A549 (cell line): Measurements from ENCODE around the gene ATP11A. TPM values are rescaled to one million over a fixed set of nuclear protein-coding genes. Genes with fewer than 3 reads are reported as not detected.

Experiments
- ATAC-seq, 2 experiments: fragments of 200-7000 bp in 1 of 2; fragments of >200 bp in 1 of 2; cut with Nextera tagmentation in 1 of 2; cut with Tn5 transposase in 1 of 2; 3 replicates each; pipeline versions ENCODE4 v1.8.0 to v1.9.1; 2018 to 2020; ENCODE audit warnings: mild to moderate bottlenecking in 1 of 2, moderate library complexity in 1 of 2
- CTCF ChIA-PET: fragments of 300-600 bp; sonication (Branson Sonifier 250); formaldehyde crosslinking; extraction: SDS; loops from one replicate; lab custom pipeline; 2021; ENCODE audit warnings: antibody characterized with exemption, inconsistent platforms; lab: Yijun Ruan, JAX
- POLR2A ChIA-PET: fragments of 350-600 bp; formaldehyde crosslinking; extraction: SDS; loops from one replicate; lab custom pipeline; 2021; ENCODE audit warnings: antibody characterized with exemption, inconsistent platforms; lab: Yijun Ruan, JAX
- DNase-seq, 2 experiments: peaks; one replicate each; pipeline versions ENCODE4 v3.0.0 to v3.0.0-alpha.2; 2011 to 2016; ENCODE audit warnings: low read depth in 1 of 2, low spot score in 1 of 2
- FAIRE-seq: peaks from 2 replicates; lab custom pipeline; 2011; peaks lifted over from hg19 to GRCh38; lab: Jason Lieb, UNC
- H3K27ac ChIP-seq, 2 experiments: fragments of >200 bp; sonication (Bioruptor Twin); formaldehyde crosslinking; 3 replicates each; pipeline ENCODE4 v1.5.1; 2016 to 2017
- H3K4me1 ChIP-seq: fragments of >200 bp; sonication (Bioruptor Twin); formaldehyde crosslinking; 3 replicates; pipeline ENCODE4 v1.6.1; 2016
- H3K4me2 ChIP-seq: fragments of >200 bp; sonication (Bioruptor Twin); formaldehyde crosslinking; 3 replicates; pipeline ENCODE4 v1.6.1; 2016
- H3K4me3 ChIP-seq: fragments of >200 bp; sonication (Bioruptor Twin); formaldehyde crosslinking; 3 replicates; pipeline ENCODE4 v1.5.1; 2016
- H3K9me3 ChIP-seq: fragments of >200 bp; sonication (Bioruptor Twin); formaldehyde crosslinking; 3 replicates; pipeline ENCODE4 v1.6.1; 2016
- BHLHE40 ChIP-seq: IDR thresholded peaks from 2 replicates; pipeline ENCODE4 v1.6.1; 2012; ENCODE audit warnings: low read depth, low read length, inconsistent platforms
- CBX8 ChIP-seq: fragments of 200-600 bp; sonication (generic); IDR thresholded peaks from 2 replicates; pipeline ENCODE4 v1.6.1; 2016
- CEBPB ChIP-seq, 2 experiments: fragments of >200 bp in 1 of 2; sonication (Bioruptor Twin) in 1 of 2; formaldehyde crosslinking in 1 of 2; IDR thresholded peaks; 2 replicates each; pipeline ENCODE4 v1.6.1; 2012 to 2016
- CHD4 ChIP-seq: fragments of 200-600 bp; sonication (generic); IDR thresholded peaks from 2 replicates; pipeline ENCODE4 v1.6.1; 2016; ENCODE audit warnings: antibody characterized with exemption, mild to moderate bottlenecking, borderline replicate concordance
- EHF ChIP-seq: fragments of 250-450 bp; sonication (Bioruptor Pico); IDR thresholded peaks from 2 replicates; pipeline ENCODE4 v1.5.0; 2020; ENCODE audit warnings: mild to moderate bottlenecking
- EP300 ChIP-seq, 2 experiments: fragments of >200 bp; sonication (Bioruptor Twin); formaldehyde crosslinking; IDR thresholded peaks; 2 replicates in 1 of 2; 3 replicates in 1 of 2; pipeline ENCODE4 v1.6.1; 2016 to 2017
- ESRRA ChIP-seq: fragments of 150-350 bp; IDR thresholded peaks from 2 replicates; pipeline ENCODE4 v1.6.1; 2014; ENCODE audit warnings: mild to moderate bottlenecking, low read length, borderline replicate concordance
- FOXS1 ChIP-seq: fragments of 250-450 bp; sonication (Bioruptor Pico); IDR thresholded peaks from 2 replicates; pipeline ENCODE4 v1.5.0; 2020; ENCODE audit warnings: mild to moderate bottlenecking, moderate library complexity
- HDAC2 ChIP-seq: fragments of 200-600 bp; sonication (generic); IDR thresholded peaks from 2 replicates; pipeline ENCODE4 v1.6.1; 2016
- HOXB13 ChIP-seq: fragments of 250-450 bp; sonication (Bioruptor Pico); IDR thresholded peaks from 2 replicates; pipeline ENCODE4 v1.5.0; 2020; ENCODE audit warnings: low read depth, mild to moderate bottlenecking, moderate library complexity
- KDM5A ChIP-seq: fragments of 200-600 bp; sonication (generic); IDR thresholded peaks from 2 replicates; pipeline ENCODE4 v1.6.1; 2016; ENCODE audit warnings: antibody characterized with exemption, mild to moderate bottlenecking
- MAFK ChIP-seq: fragments of 450-650 bp; IDR thresholded peaks from 2 replicates; pipeline ENCODE4 v1.6.1; 2014; ENCODE audit not compliant: partially characterized antibody
- MAZ ChIP-seq: fragments of 150-350 bp; IDR thresholded peaks from 2 replicates; pipeline ENCODE4 v1.6.1; 2014; ENCODE audit warnings: antibody characterized with exemption, low read depth, low read length, borderline replicate concordance
- MYC ChIP-seq: IDR thresholded peaks from 2 replicates; pipeline ENCODE4 v1.6.1; 2012; ENCODE audit warnings: mild to moderate bottlenecking, inconsistent platforms, low read length, improper control_type of control experiment, borderline replicate concordance
- NPAS2 ChIP-seq: fragments of 250-450 bp; sonication (Bioruptor Pico); IDR thresholded peaks from 2 replicates; pipeline ENCODE4 v1.8.0; 2022; ENCODE audit warnings: mild to moderate bottlenecking, moderate library complexity, borderline replicate concordance
- NR3C1 ChIP-seq: fragments of >200 bp; sonication (Bioruptor Twin); formaldehyde crosslinking; IDR thresholded peaks from 3 replicates; pipeline ENCODE4 v1.6.1; 2017
- PHF8 ChIP-seq: fragments of 200-600 bp; sonication (generic); IDR thresholded peaks from 2 replicates; pipeline ENCODE4 v1.6.1; 2016; ENCODE audit warnings: low read depth, mild to moderate bottlenecking, antibody characterized with exemption, moderate library complexity, borderline replicate concordance
- POLR2AphosphoS2 ChIP-seq: conservative IDR thresholded peaks from 2 replicates; pipeline ENCODE4 v1.6.1; 2012; ENCODE audit warnings: low read length, improper control_type of control experiment, inconsistent platforms
- RAD21 ChIP-seq, 2 experiments: fragments of >200 bp in 1 of 2; sonication (Bioruptor Twin) in 1 of 2; formaldehyde crosslinking in 1 of 2; IDR thresholded peaks in 1 of 2; conservative IDR thresholded peaks in 1 of 2; 2 replicates in 1 of 2; 3 replicates in 1 of 2; pipeline ENCODE4 v1.6.1; 2012 to 2018; ENCODE audit warnings: inconsistent platforms in 1 of 2
- RARB ChIP-seq: fragments of 250-450 bp; sonication (Bioruptor Pico); IDR thresholded peaks from 2 replicates; pipeline ENCODE4 v1.8.0; 2021; ENCODE audit warnings: mild to moderate bottlenecking, moderate library complexity
- RFX5 ChIP-seq: fragments of 450-650 bp; IDR thresholded peaks from 2 replicates; pipeline ENCODE4 v1.7.1; 2014; ENCODE audit warnings: antibody characterized with exemption, mild to moderate bottlenecking, moderate library complexity
- RNF2 ChIP-seq: fragments of 200-600 bp; sonication (generic); IDR thresholded peaks from 2 replicates; pipeline ENCODE4 v1.6.1; 2016; ENCODE audit warnings: low read depth, mild to moderate bottlenecking, antibody characterized with exemption, moderate library complexity, borderline replicate concordance
- SREBF2 ChIP-seq: fragments of 450-650 bp; IDR thresholded peaks from 2 replicates; pipeline ENCODE4 v1.6.1; 2014; ENCODE audit warnings: mild to moderate bottlenecking, moderate library complexity
- TFCP2L1 ChIP-seq: fragments of 250-450 bp; sonication (Bioruptor Pico); IDR thresholded peaks from 2 replicates; pipeline ENCODE4 v1.5.0; 2021; ENCODE audit warnings: mild to moderate bottlenecking
- TP53 ChIP-seq: fragments of 250-450 bp; sonication (Bioruptor Pico); IDR thresholded peaks from 2 replicates; pipeline ENCODE4 v1.5.0; 2021; ENCODE audit warnings: mild to moderate bottlenecking, moderate library complexity
- ZC3H11A ChIP-seq: fragments of 450-650 bp; IDR thresholded peaks from 2 replicates; pipeline ENCODE4 v1.6.1; 2014; ENCODE audit warnings: antibody characterized with exemption, mild to moderate bottlenecking
- ZFP36 ChIP-seq: fragments of 450-650 bp; IDR thresholded peaks from 2 replicates; pipeline ENCODE4 v1.6.1; 2014; ENCODE audit warnings: borderline replicate concordance; ENCODE audit not compliant: partially characterized antibody
- ZNF302 ChIP-seq: fragments of 250-450 bp; sonication (Bioruptor Pico); IDR thresholded peaks from 2 replicates; pipeline ENCODE4 v1.9.0; 2021; ENCODE audit warnings: inconsistent platforms, mild to moderate bottlenecking, moderate library complexity
- WGBS: methylation state at CpG from one replicate; pipeline ENCODE4 v1.1.6; 2017; ENCODE audit errors: missing lambda C conversion rate; 5-methylcytosine and 5-hydroxymethylcytosine counted together
- polyA plus RNA-seq, 4 experiments: library from polyadenylated mRNA; depleted of rRNA in 3 of 4; stranded (reverse); fragments of >200 nt; fragmentation: RNase III in 1 of 4; extraction: RNeasy Plus Mini Kit Qiagen cat#74134 plus additional on column Dnase treatment in 1 of 4; gene quantifications; 2 replicates in 3 of 4; 3 replicates in 1 of 4; pipeline ENCODE4 v1.2.3, GENCODE V29; 2011 to 2017
- TF ChIP-seq, protein P1 (sequence below): IDR thresholded peaks from 2 replicates; pipeline ENCODE4 v1.6.1; 2012
- TF ChIP-seq, protein P2 (sequence below): fragments of >200 bp; sonication (Bioruptor Twin); formaldehyde crosslinking; IDR thresholded peaks from 3 replicates; pipeline ENCODE4 v1.5.1; 2016
- TF ChIP-seq, protein P3 (sequence below): fragments of 450-650 bp; IDR thresholded peaks from 2 replicates; pipeline ENCODE4 v1.6.1; 2014; ENCODE audit warnings: antibody characterized with exemption
- TF ChIP-seq, protein P4 (sequence below): IDR thresholded peaks from 2 replicates; pipeline ENCODE4 v1.6.1; 2012; ENCODE audit warnings: low read depth, borderline replicate concordance

Gene ATP11A
- polyA plus RNA-seq, 2 of the 4 experiments (the other 2 are of a cell fraction): 4.1 to 8.0 TPM

DNA sequence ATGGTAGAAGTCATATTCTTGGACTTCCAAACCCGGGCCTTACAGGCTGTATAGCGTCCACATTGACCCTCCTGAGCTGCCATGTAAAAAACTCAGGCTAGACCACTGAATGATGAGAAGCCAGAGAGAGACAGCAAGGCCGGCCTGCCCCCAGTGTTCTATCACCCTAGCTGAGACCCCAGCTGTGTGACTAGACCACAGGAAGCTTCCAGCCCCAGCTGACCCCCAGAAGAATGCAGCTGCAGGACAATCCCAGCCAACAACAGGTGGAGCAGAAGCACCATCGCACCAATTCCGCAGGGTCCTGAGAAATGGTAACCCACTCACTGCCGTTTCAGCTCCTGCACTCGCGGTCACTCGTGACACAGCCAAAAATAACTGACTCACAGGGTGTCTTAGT lies 2.9 kb upstream of the ATP11A start:
- ChIA-PET POLR2A (no interaction called here), CTCF (interaction anchor here (1.1 to 1.2 kb wide), 2 partner anchors 188 to 436 kb away, joined by 3 to 4 read pairs; no protein-coding TSS in a partner anchor)
- H3K9me3 ChIP-seq: no peaks in the 10 kb centered on the region
- no peak for DNase-seq
- no peak overlapping the region for H3K4me2 ChIP-seq
- H3K4me1 ChIP-seq: peaks cover 6% of the 10 kb centered on the region; the same call in 2 of the 3 replicates
- no peak for TF ChIP-seq TFCP2L1 (CRISPR knock-in tag)
- no peak for TF ChIP-seq NPAS2 (CRISPR knock-in tag)
- TF ChIP-seq HOXB13 (CRISPR knock-in tag): no peak
- TF ChIP-seq MYC: no peak
- no peak for TF ChIP-seq EHF (CRISPR knock-in tag)
- TF ChIP-seq MAZ: no peak
- TF ChIP-seq POLR2AphosphoS2: no peak
- no peak for TF ChIP-seq ZC3H11A
- TF ChIP-seq BHLHE40: no peak
- TF ChIP-seq NR3C1: no peak
- no peak for TF ChIP-seq MAFK
- no peak for TF ChIP-seq RARB (CRISPR knock-in tag)
- TF ChIP-seq CHD4: no peak
- no peak for TF ChIP-seq ESRRA
- TF ChIP-seq, protein P1, sequence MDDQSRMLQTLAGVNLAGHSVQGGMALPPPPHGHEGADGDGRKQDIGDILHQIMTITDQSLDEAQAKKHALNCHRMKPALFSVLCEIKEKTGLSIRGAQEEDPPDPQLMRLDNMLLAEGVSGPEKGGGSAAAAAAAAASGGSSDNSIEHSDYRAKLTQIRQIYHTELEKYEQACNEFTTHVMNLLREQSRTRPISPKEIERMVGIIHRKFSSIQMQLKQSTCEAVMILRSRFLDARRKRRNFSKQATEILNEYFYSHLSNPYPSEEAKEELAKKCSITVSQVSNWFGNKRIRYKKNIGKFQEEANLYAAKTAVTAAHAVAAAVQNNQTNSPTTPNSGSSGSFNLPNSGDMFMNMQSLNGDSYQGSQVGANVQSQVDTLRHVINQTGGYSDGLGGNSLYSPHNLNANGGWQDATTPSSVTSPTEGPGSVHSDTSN: no peak
- TF ChIP-seq RAD21 (conservative IDR thresholded peaks at IDR 0.05 in 1 of 2, IDR thresholded peaks at IDR 0.05 in 1 of 2): no peak
- no peak for TF ChIP-seq TP53 (CRISPR knock-in tag)
- TF ChIP-seq EP300 (IDR thresholded peaks at IDR 0.05): no peak
- TF ChIP-seq, protein P2, sequence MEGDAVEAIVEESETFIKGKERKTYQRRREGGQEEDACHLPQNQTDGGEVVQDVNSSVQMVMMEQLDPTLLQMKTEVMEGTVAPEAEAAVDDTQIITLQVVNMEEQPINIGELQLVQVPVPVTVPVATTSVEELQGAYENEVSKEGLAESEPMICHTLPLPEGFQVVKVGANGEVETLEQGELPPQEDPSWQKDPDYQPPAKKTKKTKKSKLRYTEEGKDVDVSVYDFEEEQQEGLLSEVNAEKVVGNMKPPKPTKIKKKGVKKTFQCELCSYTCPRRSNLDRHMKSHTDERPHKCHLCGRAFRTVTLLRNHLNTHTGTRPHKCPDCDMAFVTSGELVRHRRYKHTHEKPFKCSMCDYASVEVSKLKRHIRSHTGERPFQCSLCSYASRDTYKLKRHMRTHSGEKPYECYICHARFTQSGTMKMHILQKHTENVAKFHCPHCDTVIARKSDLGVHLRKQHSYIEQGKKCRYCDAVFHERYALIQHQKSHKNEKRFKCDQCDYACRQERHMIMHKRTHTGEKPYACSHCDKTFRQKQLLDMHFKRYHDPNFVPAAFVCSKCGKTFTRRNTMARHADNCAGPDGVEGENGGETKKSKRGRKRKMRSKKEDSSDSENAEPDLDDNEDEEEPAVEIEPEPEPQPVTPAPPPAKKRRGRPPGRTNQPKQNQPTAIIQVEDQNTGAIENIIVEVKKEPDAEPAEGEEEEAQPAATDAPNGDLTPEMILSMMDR: no peak
- FAIRE-seq: no peak
- 60% methylated on average over 7 of the region's 9 CpGs for WGBS
- H3K4me3 ChIP-seq: no peak overlapping the region
- no peak for ATAC-seq
- H3K27ac ChIP-seq: no peak overlapping the region

DNA sequence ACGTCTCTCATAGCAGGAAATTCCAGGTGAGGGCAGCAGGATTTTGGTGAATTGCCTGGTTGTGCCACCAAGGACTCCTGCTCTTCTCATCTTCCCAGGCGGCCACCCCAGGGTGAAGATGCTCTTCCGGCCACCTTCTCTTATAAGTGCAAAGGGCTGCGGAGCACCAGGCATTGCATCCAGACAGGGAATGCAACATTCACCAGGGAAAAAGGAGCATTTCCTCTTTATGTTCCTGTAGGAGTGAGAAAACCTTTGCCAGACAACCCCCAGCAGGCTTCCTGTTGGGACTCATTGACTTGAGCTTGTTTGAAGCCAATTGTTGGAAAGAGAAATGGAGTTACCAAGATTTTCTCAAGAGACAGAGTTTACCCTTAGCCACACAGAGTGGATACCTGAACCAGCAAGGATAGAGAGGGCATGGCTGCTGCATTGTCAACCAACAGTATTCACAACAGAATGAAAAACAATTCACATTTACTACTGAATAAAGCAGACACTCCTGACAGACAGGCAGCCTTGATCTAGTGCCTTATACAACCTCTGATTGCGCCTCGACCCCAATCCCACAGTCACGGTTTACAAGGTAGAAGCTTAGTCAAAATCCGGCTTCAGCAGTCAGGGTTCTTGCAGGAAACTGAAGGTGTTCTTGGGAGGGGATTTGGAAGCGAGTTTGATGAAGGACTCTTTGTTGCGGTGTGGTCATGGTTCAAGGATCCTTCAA lies 1.8 kb upstream of the ATP11A start:
- POLR2A ChIA-PET: no interaction called here
- DNase-seq (no peak), FAIRE-seq (no peak)

More for the DNA sequence above, 1.8 kb upstream of the ATP11A start:
- ATAC-seq: no peak
- Histone ChIP-seq H3K27ac (no peak overlapping the region), H3K4me3 (no peak overlapping the region), H3K9me3 (no peaks in the 10 kb centered on the region), H3K4me2 (no peak overlapping the region), H3K4me1 (peaks cover 9% of the 10 kb centered on the region; the same call in 2 of the 3 replicates)
- CTCF ChIA-PET: interaction anchor here (0.6 to 1.1 kb wide), 2 partner anchors 435 to 928 kb away, joined by 3 read pairs; no protein-coding TSS in a partner anchor
- 89% methylated on average over 10 of the region's 10 CpGs for WGBS
- TF ChIP-seq TP53 (CRISPR knock-in tag) (no peak), RNF2 (no peak), ZC3H11A (no peak), KDM5A (no peak), ESRRA (no peak), FOXS1 (no peak), MAZ (no peak), SREBF2 (no peak), HDAC2 (no peak), RFX5 (no peak), CBX8 (no peak), PHF8 (no peak), ZNF302 (CRISPR knock-in tag) (no peak), NPAS2 (CRISPR knock-in tag) (no peak), ZFP36 (no peak), BHLHE40 (no peak), CEBPB (IDR thresholded peaks at IDR 0.05) (no peak)
- TF ChIP-seq, protein P3, sequence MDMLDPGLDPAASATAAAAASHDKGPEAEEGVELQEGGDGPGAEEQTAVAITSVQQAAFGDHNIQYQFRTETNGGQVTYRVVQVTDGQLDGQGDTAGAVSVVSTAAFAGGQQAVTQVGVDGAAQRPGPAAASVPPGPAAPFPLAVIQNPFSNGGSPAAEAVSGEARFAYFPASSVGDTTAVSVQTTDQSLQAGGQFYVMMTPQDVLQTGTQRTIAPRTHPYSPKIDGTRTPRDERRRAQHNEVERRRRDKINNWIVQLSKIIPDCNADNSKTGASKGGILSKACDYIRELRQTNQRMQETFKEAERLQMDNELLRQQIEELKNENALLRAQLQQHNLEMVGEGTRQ: no peak
- TF ChIP-seq, protein P4, sequence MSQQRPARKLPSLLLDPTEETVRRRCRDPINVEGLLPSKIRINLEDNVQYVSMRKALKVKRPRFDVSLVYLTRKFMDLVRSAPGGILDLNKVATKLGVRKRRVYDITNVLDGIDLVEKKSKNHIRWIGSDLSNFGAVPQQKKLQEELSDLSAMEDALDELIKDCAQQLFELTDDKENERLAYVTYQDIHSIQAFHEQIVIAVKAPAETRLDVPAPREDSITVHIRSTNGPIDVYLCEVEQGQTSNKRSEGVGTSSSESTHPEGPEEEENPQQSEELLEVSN: no peak
